ENCODE measurements around the gene FCMR. TPM values are rescaled to one million over a fixed set of nuclear protein-coding genes. Genes with fewer than 3 reads are reported as not detected.

The FCMR gene
- total RNA-seq, 2 donors from 2014 or later = 1.4 to 3.3 TPM

DNA sequence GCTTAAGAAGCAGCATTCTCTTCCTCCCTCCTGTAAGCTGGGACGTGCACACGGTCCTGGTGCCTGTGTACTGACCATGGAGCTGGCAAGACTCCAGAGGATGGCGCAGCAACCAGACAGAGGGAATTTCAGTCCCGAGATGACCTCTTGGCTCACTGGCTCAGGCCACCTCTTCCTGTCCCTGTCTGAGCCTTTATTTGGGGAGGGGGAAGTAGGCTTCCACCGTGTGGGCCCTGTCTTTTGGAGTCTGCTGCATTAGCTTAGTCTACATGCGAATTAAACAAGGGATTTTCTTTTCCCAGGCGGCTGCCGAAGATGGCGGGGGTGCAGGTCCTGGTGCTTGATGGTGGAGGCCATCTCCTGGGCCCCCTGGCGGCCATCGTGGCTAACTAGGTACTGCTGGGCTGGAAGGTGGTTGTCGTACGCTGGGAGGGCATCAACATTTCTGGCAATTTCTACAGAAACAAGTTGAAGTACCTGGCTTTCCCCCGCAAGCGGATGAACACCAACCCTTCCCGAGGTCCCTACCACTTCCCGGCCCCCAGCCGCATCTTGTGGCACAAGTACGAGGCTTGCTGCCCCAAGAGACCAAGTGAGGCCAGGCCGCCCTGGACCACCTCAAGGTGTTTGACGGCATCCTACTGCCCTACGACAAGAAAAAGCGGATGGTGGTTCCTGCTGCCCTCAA lies 14.3 kb downstream of the FCMR start:
- intact Hi-C loops (cut with DNase I) = loop anchor here (5.0 to 10.0 kb wide), 2 partner anchors 173 to 180 kb away; no protein-coding TSS in a partner anchor
- peak; percentile 72 for DNase-seq (ENCODE audit: low spot score)

DNA sequence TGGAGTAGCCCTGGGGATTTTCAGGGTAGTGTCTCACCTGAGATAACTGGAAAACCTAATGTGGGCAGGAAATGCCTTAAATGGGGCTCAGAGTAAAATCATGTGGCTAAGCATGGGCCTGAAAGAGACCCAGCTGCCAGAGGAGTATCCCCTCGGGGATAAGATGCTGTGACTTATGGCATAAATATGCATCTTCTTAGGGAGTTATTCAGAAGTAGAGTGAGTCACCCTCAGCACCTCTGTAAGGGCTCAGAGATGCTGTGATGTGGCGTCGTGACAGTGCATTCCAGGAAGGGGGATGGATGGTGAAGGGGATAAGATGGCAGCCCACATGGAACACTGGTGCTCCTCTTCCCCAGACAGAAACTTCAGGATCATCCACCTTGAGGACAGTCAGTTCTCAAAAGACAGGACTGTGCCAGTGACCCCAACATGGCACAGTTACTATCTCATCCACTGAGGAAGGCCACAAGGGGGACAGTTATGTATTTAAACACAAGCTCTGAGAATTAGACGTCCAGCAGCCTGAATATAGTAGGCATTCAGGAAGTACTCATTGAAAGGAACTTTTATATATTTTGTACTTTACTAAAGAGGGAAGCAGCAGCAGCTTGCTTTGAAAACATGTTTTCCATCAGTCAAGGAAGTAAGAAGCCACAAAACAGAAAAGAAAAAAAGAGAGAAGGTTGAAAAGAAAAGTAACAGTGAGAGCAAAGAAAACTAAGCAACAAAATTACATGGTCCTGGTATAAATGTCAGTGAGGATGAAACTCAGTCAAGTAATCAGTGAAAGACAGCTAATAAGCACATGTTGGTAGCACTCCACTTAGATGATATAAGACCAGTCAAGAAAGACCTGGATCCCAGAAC lies 16.2 kb downstream of the FCMR start:
- intact Hi-C loops (cut with DNase I) = loop anchor here (5.0 to 10.0 kb wide), 2 partner anchors 171 to 178 kb away; no protein-coding TSS in a partner anchor
- DNase-seq (ENCODE audit: low spot score) = peak; percentile 17

- intact Hi-C loops (cut with DNase I) = loop anchor here (5.0 to 10.0 kb wide), 2 partner anchors 170 to 177 kb away; no protein-coding TSS in a partner anchor
- peak; percentile 79 for DNase-seq (ENCODE audit: low spot score)
Observed at GRCh38 chr1:206904423-206905142, 17.2 kb downstream of the FCMR start.

- no peak for DNase-seq (ENCODE audit: low spot score)
- intact Hi-C loops (cut with DNase I) = loop anchor here in 1 of 2 donors (10.0 kb wide), 1 partner anchor 169 kb away; no protein-coding TSS in a partner anchor
Observed at GRCh38 chr1:206903687-206904086, 18.1 kb downstream of the FCMR start.

DNA sequence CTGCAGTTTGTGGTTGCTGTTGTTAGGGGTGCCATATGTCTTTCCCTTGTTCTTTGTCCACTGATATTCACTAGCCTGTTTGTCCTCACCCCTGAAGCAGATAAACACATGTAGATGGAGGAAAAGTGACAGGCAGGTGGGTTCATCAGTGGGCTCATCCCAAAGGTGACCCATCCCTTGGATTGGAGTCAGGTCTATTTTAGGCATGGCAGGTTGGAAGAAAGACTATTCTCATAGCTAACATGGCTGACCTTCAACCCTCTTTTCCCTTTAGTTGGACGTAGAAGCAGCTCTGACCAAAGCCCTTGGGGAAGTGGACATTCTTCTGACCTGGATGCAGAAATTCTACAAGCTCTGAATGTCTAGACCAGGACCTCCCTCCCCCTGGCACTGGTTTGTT lies 19.0 kb downstream of the FCMR start:
- intact Hi-C loops (cut with DNase I) = loop anchor here in 1 of 2 donors (10.0 kb wide), 1 partner anchor 168 kb away; no protein-coding TSS in a partner anchor
- no peak for DNase-seq (ENCODE audit: low spot score)

DNA sequence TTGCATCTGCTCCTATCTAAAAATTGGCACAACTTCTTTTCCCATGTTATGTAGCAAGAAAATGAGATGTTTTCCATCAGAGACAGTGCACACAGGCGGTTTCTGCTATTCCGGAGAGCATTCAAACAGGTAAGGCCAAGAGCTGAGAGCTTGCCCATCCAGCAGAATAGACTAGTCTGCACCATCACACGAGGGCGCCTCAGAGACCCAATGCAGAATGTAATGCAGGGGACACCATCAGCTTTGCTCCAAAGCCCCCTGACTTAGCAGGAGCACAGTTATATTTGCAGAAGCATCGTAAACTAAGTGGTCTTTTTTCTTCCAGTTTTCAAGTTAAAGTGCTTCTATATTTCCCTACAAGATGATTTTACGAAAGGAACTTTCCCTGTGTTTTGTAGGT lies 19.8 kb downstream of the FCMR start:
- intact Hi-C loops (cut with DNase I) = loop anchor here in 1 of 2 donors (10.0 kb wide), 1 partner anchor 167 kb away; no protein-coding TSS in a partner anchor
- no peak for DNase-seq (ENCODE audit: low spot score)

DNA sequence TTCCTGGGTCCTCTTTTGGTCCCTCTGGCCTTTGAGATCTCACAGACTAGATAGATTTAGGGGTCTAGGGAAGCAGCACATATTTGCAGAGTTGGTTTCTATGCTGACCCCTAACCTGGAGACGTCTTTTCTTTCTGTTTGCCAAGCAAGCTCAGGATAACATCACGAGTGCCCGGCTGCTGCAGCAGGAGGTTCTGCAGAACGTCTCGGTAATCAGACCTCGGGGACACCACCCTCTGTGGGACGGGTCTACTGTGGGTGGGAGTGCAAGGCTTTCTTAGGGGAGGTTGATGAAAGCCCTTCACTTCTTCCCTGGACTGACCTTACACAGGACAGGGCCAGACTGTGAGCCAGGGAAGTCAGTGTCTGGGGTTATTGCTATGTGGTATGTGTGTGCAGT lies 21.6 kb downstream of the FCMR start:
- no peak for DNase-seq (ENCODE audit: low spot score)
- intact Hi-C loops (cut with DNase I) = loop anchor here in 1 of 2 donors (10.0 kb wide), 1 partner anchor 165 kb away; no protein-coding TSS in a partner anchor

- DNase-seq (ENCODE audit: low spot score) = peak; percentile 44
- intact Hi-C loops (cut with DNase I) = loop anchor here in 1 of 2 donors (10.0 kb wide), 1 partner anchor 165 kb away; no protein-coding TSS in a partner anchor
Observed at GRCh38 chr1:206899717-206900116, 22.0 kb downstream of the FCMR start.

DNA sequence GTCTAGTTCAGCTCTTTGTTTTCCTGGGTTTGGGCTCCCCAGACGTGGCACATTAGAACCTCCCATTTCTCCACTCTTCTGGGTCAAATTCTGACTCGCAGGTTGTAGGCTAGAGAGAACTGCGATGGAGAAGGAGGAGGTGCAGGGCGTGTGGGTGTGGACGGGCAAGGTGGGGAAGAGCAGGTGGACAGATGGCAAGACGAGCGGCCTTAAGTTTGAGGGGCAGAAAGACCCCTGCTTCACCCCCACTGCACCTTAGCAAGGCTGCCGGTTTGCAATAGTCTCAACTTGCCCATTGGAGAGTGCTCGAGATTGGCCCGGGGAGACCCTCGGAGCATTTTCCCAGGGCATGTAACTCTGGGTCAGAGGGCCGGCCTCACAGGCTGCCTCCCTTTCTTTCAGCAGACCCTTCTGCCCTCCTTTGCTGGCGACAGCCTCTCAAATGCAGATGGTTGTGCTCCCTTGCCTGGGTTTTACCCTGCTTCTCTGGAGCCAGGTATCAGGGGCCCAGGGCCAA lies 22.8 kb downstream of the FCMR start:
- intact Hi-C loops (cut with DNase I) = no loop called here
- DNase-seq (ENCODE audit: low spot score) = no peak

DNA sequence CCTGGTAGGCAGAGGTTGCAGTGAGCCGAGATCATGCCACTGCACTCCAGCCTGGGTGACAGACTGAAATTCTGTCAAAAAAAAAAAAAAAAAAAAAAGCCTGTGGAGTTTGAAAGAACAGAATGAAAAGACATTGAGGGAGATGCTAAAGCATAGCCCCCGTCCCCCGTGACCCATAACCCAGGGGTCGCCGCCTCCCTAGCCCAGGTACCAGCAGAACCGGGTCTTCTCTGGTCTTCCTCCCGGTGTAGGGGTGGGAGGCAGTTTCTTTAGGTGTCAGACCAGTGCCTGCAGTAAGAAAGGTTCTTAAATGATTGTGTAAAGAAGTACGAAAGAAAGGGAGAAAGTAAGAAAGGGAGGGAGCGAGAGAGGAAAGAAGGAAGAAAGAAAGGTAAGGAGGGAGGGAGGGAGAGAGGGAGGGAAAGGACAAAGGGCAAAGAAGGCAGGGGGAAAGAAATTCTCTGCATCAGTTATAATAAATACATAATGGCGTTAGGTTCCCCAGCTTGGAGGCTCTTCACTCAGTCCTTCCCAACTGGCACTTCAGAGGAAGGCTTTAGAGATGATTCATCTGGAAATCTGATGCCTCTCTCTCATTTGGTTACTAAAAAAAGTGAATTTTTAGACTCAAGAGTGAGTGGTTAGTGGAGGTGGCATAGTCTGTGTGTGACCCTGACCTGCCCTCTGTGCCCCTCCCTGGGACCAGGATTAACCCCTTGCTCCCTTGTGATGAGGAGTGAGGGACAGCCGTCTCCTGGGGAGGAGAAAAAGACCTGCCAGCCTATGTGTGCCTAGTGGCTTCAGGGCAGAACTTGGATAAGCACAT lies 23.4 kb downstream of the FCMR start:
- intact Hi-C loops (cut with DNase I) = no loop called here
- no peak for DNase-seq (ENCODE audit: low spot score)

- DNase-seq (ENCODE audit: low spot score) = no peak
- intact Hi-C loops (cut with DNase I) = no loop called here
Observed at GRCh38 chr1:206897175-206897574, 24.6 kb downstream of the FCMR start, which contains the start of gene IL24. Gene IL24, plus strand, starts transcription at chr1:206897443. Its CDS starts 390 bp downstream, at chr1:206897833.

DNA sequence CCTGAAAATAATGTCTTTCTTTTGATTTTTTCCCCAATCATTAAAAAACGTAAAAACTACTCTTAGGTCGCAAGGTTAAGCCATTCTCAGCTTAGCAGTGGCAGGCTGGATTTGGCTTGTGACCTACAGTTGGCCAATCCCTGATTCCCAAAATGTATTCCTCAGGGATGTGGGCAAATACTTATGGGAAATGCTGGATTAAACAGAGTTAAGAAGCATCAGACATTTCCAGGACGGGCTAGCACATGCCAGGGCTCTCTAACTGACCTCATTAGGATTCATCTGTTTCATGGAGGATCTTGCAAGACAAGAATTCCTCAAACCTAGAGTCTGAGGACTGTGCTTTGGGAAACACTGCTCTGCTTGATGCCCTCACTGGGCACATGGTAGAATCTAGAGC lies 25.5 kb downstream of the FCMR start:
- intact Hi-C loops (cut with DNase I) = no loop called here

DNA sequence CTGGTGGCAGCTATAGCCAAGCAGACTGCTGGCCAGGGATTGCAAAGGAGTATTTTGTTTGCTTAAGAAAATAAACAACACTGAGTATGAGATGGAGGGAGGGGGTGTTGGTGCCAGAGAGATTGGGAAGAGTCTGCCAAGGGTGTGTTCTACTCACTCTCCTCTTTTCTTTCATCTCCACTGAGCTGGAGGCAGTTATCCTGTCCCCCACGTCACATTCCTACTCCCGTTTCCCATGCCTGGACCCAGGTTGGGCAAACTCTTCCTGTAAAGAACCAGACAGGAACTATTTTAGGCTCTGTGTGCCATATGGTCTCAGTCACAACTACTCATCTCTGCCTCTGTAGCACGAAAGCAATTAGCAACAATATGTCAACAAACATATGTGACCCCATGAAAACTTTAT lies 25.9 kb downstream of the FCMR start:
- no peak for DNase-seq (ENCODE audit: low spot score)
- intact Hi-C loops (cut with DNase I) = no loop called here

More for the DNA sequence above, 25.5 kb downstream of the FCMR start:
- DNase-seq (ENCODE audit: low spot score) = no peak

- intact Hi-C loops (cut with DNase I) = no loop called here
- DNase-seq (ENCODE audit: low spot score) = no peak
Observed at GRCh38 chr1:206895325-206895724, 26.4 kb downstream of the FCMR start.

DNA sequence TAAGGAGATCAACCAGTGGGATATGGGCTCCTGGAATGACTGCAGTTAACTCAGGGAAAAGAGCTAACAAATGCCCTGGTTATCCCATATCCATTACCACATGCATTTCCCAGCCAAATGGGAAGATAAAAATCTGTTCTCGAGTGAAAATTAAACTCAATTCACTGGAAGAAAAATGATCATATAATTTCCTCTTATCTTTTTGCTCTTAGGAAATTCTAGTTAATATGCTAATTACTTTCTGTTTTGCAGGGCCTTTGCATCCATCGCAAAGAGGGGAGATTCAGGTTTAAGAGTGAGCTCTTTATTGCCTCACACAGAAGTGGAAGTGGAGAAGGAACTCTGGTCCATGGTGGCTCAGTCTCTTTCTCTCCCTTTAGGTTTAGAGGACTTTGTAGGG lies 28.4 kb downstream of the FCMR start:
- DNase-seq (ENCODE audit: low spot score) = no peak
- intact Hi-C loops (cut with DNase I) = no loop called here

GRCh38 chr1:206892351-206892984 lies 29.3 kb downstream of the FCMR start:
- intact Hi-C loops (cut with DNase I) = no loop called here
- DNase-seq (ENCODE audit: low spot score) = no peak

GRCh38 chr1:206891412-206891811 lies 30.3 kb downstream of the FCMR start:
- intact Hi-C loops (cut with DNase I) = no loop called here
- no peak for DNase-seq (ENCODE audit: low spot score)

Data from posterior vena cava (tissue), 2 donors.